Measurements from ENCODE around the gene BCL2. TPM values are rescaled to one million over a fixed set of nuclear protein-coding genes. Genes with fewer than 3 reads are reported as not detected.

The BCL2 gene
- total RNA-seq, 1 experiment from 2014 or later, result 1.3 TPM

DNA sequence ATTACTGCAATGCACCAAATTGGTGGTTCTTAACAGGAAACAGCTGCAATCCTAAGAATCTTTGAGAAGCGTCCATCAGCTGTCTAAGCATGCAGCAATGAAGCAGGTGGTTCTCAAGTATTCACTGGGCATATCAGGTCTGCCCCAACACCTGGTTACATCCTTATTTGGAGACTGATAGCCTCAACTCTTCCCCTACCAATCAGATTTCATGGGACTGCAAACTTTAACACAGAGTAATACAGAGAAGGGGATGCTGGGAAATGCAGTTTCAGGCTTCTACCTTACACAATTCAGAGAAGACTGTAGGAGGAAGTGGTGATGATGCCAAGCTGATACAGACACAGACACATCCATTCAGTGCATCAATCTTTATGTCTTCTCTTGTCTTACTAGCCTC lies 240.5 kb downstream of the BCL2 start:
- Mint-ChIP-seq H3K4me3 (no peak overlapping the region), H3K9me3 (peaks cover 0 to 3% of the 10 kb centered on the region in 2 experiments; a peak in 2 of 5 replicates), H3K4me1 (peaks cover 11 to 17% of the 10 kb centered on the region in 2 experiments; a peak in 3 of 4 replicates), H3K27ac (no peak overlapping the region), H3K27me3 (ENCODE audit: low read depth) (no peaks in the 10 kb centered on the region; the same call in 1 of the 2 replicates), H3K36me3 (ENCODE audit: insufficient read depth in 1 of 3, low read depth in 3 of 3) (no peaks in the 10 kb centered on the region)
- no peak overlapping the region for H4K91ac ChIP-seq (ENCODE audit: insufficient read length, low read depth, low read length)
- H3K4me2 ChIP-seq (ENCODE audit: insufficient read depth, insufficient read length, low read length), result no peak overlapping the region
- no peaks in the 10 kb centered on the region for H3K9me3 ChIP-seq (ENCODE audit: control insufficient read depth, low read depth, low read length)
- H3K14ac ChIP-seq (ENCODE audit: insufficient read depth, low read length), result no peak overlapping the region
- H3T11ph ChIP-seq (ENCODE audit: low read length), result no peak overlapping the region
- DNase-seq, result no peak
- no peak overlapping the region for H3K9ac ChIP-seq (ENCODE audit: extremely low read depth, insufficient read length, low read length)
- H4K20me1 ChIP-seq (ENCODE audit: control insufficient read depth, insufficient read depth, insufficient read length), result no peaks in the 10 kb centered on the region
- H2BK12ac ChIP-seq (ENCODE audit: insufficient read length, low read depth, low read length), result no peak overlapping the region
- no peak overlapping the region for H2BK20ac ChIP-seq (ENCODE audit: low read depth, low read length, poor library complexity, severe bottlenecking)
- no peak overlapping the region for H3K18ac ChIP-seq (ENCODE audit: insufficient read length, low read depth, low read length)
- H2BK120ac ChIP-seq (ENCODE audit: low read depth, low read length, poor library complexity, severe bottlenecking), result no peak overlapping the region
- no peak overlapping the region for H3K23ac ChIP-seq (ENCODE audit: insufficient read length, low read depth, low read length)
- no peak overlapping the region for H2BK15ac ChIP-seq (ENCODE audit: low read depth, low read length)
- no peaks in the 10 kb centered on the region; the same call in 1 of the 2 replicates for H3K4me1 ChIP-seq (ENCODE audit: insufficient read depth, low read length)
- no peaks in the 10 kb centered on the region for H3K23me2 ChIP-seq (ENCODE audit: insufficient read length, low read depth, low read length, poor library complexity, severe bottlenecking)
- WGBS (ENCODE audit: extremely low coverage, insufficient read length, low lambda C conversion rate), result no CpG with 5 or more reads among the region's 1 CpG
- H3K79me2 ChIP-seq (ENCODE audit: insufficient read depth, low read length), result no peaks in the 10 kb centered on the region
- TF ChIP-seq, protein P1, sequence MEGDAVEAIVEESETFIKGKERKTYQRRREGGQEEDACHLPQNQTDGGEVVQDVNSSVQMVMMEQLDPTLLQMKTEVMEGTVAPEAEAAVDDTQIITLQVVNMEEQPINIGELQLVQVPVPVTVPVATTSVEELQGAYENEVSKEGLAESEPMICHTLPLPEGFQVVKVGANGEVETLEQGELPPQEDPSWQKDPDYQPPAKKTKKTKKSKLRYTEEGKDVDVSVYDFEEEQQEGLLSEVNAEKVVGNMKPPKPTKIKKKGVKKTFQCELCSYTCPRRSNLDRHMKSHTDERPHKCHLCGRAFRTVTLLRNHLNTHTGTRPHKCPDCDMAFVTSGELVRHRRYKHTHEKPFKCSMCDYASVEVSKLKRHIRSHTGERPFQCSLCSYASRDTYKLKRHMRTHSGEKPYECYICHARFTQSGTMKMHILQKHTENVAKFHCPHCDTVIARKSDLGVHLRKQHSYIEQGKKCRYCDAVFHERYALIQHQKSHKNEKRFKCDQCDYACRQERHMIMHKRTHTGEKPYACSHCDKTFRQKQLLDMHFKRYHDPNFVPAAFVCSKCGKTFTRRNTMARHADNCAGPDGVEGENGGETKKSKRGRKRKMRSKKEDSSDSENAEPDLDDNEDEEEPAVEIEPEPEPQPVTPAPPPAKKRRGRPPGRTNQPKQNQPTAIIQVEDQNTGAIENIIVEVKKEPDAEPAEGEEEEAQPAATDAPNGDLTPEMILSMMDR (conservative IDR thresholded peaks at IDR 0.05), result no peak
- no peak overlapping the region for H4K5ac ChIP-seq (ENCODE audit: insufficient read length, low read depth, low read length)
- H2BK5ac ChIP-seq (ENCODE audit: insufficient read length, low read length), result no peak overlapping the region
- H3K27ac ChIP-seq (ENCODE audit: insufficient read length, low read depth, low read length), result no peak overlapping the region
- H3K79me1 ChIP-seq (ENCODE audit: insufficient read depth, low read depth, low read length, poor library complexity, severe bottlenecking), result no peaks in the 10 kb centered on the region
- H2AK5ac ChIP-seq (ENCODE audit: insufficient read length, low read length), result no peak overlapping the region
- H4K8ac ChIP-seq (replicated peaks; ENCODE audit: insufficient read length, low read depth, low read length), result no peak overlapping the region
- H3K27me3 ChIP-seq (ENCODE audit: insufficient read depth, low read length), result no peaks in the 10 kb centered on the region
- H3K4ac ChIP-seq (ENCODE audit: low read depth, low read length), result no peak overlapping the region
- no peak overlapping the region for H2AFZ ChIP-seq (ENCODE audit: low read length)
- H3K56ac ChIP-seq (ENCODE audit: insufficient read length, low read depth, low read length), result no peak overlapping the region

Measured in H9 (cell line).